NCI-H82 treated with DMSO at 0.1 percent for 48 hours (cell line): ENCODE results near the gene MYMX.

Experiments
- DNase-seq: peaks from one replicate; lab custom pipeline; 2025; ENCODE audit not compliant: unreplicated experiment; lab: John Stamatoyannopoulos, UW

MYMX gene

GRCh38 chr6:44219053-44219814 is 2.5 kb downstream of the MYMX start:
- peak; percentile 91 for DNase-seq

GRCh38 chr6:44219815-44220784 is 3.4 kb downstream of the MYMX start:
- DNase-seq: no peak

GRCh38 chr6:44220913-44221290 is 4.2 kb downstream of the MYMX start:
- no peak for DNase-seq

GRCh38 chr6:44221291-44221960 is 4.7 kb downstream of the MYMX start:
- DNase-seq: peak; percentile 50

GRCh38 chr6:44221961-44222335 is 5.2 kb downstream of the MYMX start:
- no peak for DNase-seq

- no peak for DNase-seq
These were observed 6.0 kb downstream of the MYMX start for GRCh38 chr6:44222486-44223318.

- DNase-seq: peak; percentile 67
These were observed 6.7 kb downstream of the MYMX start, which contains the start of gene SLC29A1 for GRCh38 chr6:44223319-44224028. Gene SLC29A1 (plus strand): TSS chr6:44223595. CDS start chr6:44227314, 3,719 bp downstream.

GRCh38 chr6:44224029-44224964 is 7.6 kb downstream of the MYMX start:
- peak; percentile 27 for DNase-seq

GRCh38 chr6:44224965-44225305 is 8.2 kb downstream of the MYMX start:
- DNase-seq: no peak

GRCh38 chr6:44225579-44226325 is 9.0 kb downstream of the MYMX start:
- DNase-seq: no peak

- DNase-seq: no peak
These were observed 9.8 kb downstream of the MYMX start for GRCh38 chr6:44226368-44227147.

- no peak for DNase-seq
These were observed 10.5 kb downstream of the MYMX start for GRCh38 chr6:44227148-44227793.

- DNase-seq: no peak
These were observed 11.3 kb downstream of the MYMX start for GRCh38 chr6:44228031-44228430.

- no peak for DNase-seq
These were observed 11.7 kb downstream of the MYMX start for GRCh38 chr6:44228433-44228832.

- DNase-seq: no peak
These were observed 12.1 kb downstream of the MYMX start for GRCh38 chr6:44228836-44229235.

GRCh38 chr6:44229376-44230033 is 12.8 kb downstream of the MYMX start:
- no peak for DNase-seq
